ENCODE results near the gene SCN10A.

The SCN10A gene

GRCh38 chr3:38721207-38721772 is 94.7 kb downstream of the SCN10A start:
- DNase-seq: no peak

DNA sequence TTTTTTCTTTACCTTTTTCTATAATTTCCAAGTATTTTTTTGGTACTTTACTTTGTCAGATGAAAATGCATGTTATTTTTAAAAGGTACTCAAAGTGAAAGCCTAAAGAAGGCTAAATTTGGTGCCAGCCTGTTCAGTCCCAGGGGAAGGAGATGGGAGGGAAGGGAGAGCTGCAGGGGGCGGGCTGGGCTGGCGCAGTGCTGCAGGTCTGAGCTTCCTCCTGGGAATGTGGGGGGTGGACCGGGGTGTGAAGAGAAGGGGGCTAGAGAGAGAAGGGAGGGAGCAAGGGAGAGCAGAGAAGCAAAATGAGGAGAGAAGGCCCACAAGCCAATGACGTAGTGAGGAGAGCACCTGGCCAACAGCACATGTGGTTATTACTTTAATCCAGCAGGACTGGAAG is 95.6 kb downstream of the SCN10A start:
- no peak for DNase-seq

DNA sequence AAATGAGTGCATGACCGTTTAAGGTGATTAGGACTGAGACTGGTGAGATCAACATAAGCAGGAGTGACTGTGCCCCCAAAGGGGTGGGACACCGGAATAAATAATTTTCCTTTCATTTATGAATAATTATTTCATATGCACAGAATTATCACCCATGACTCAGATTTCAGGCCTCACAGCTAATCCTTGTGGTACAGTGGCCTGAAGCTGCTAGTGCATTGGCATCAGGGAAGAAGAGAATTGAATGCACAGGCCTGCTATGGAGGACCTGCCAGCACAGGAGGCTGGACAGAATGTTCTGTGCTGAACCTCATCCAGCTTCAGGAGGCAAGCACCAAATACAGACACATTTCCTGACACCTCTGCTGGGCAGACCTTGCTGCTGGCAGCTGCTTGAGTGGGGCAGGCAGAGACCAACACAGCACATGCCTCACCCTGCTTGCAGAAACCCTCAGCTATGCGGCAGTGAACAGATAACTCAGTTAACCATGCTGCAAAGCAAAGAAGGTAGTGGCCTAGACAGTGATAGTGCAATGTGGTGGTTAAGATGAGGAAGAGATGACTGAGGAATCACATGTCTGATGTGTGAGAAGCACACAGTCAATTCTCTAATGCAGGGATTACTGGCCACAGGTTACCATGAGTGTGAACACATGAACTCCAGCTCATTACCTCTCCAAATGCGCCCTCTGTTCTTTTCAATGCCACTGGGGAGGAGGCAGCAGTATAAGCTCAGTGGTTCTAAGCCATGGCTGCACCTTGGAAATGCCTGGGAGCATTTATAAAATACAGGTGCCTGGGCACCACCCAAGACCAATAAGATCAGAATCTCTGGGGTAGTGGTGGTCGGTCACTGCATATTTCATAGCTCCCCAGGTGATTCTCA is 98.4 kb downstream of the SCN10A start:
- DNase-seq: no peak

DNA sequence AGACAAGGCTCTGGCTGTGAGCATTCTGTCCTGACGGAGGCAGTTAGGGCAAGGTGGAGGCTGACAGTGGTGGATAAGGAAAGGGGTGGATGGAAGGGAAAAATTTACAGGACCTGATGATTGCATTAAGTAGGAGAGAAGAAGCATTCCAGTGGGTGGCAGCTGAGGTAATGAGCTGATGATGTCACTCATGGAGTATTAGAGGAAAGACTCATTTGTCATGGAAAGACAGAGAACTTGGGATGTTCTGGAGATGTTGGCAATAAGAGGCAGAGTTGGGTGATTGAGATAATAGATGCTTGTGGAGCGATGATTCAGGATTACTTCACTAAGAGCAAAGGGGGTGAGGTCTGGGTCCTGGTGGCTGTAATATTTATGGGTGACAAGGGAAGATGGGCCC is 102.9 kb downstream of the SCN10A start:
- DNase-seq: no peak

DNA sequence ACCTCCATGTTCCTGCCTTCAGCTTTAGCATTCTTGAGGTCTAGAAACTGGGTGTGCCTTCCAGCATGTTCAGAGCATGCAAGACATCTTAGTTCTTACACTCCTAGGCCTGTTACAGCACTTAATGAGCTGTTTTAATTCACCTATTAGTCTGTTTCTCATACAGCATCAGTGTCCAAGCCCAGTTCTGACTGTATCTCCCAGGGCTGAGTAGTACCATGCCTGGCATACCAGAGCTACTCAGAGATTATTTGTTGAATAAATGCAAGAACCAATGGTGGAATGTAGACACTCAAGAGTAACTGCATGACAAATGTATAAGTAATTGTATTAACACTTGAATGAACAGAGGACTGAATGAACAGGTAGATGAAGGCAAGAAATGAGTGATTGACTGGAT is 104.7 kb downstream of the SCN10A start:
- no peak for DNase-seq

DNA sequence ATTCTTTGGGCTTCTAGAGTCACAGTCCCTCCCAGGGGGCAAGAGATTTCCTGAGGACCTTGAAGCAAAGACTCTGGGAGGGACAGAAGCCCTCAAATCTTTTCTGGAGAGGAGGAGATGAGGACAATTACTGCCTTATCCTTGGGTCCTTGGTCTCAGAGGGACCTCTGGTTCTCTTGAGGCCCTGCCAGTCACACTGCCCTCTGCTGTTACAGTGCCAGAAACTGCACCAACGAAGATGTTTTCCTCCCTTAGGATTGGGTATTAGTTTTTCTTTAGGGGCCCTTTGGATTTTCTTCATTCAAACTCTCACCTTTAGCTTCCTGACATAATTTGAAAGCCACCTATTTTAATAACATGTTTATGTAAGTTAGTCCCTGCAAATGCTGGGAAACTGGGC is 108.3 kb downstream of the SCN10A start:
- DNase-seq: no peak

- DNase-seq: no peak
These were observed 109.1 kb downstream of the SCN10A start for GRCh38 chr3:38706961-38707360.

GRCh38 chr3:38702231-38702630 is 113.8 kb downstream of the SCN10A start:
- DNase-seq: no peak

DNA sequence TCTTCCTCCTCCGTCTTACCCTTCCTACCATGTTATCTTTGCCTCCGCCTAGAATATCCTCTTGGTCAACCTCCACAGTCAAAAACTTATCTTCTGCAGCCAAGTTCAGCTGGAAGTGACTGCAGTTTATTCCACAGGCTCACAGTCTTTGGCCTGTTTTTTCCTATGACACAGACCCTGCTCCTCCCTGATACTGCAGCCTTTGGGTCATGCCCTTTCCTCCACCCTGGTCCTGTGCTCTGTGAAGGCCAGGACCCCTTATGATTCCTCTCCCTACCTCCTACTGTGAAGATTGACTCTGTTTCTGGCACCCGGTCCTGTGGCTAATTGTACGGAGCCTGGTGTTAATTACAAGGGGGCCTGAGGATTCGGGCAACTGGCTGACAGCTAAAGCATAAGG is 117.3 kb downstream of the SCN10A start:
- no peak for DNase-seq

GRCh38 chr3:38698061-38698460 is 118.0 kb downstream of the SCN10A start:
- DNase-seq: no peak

GRCh38 chr3:38696034-38696433 is 120.0 kb downstream of the SCN10A start:
- no peak for DNase-seq

GRCh38 chr3:38690185-38690584 is 125.8 kb downstream of the SCN10A start:
- DNase-seq: no peak

DNA sequence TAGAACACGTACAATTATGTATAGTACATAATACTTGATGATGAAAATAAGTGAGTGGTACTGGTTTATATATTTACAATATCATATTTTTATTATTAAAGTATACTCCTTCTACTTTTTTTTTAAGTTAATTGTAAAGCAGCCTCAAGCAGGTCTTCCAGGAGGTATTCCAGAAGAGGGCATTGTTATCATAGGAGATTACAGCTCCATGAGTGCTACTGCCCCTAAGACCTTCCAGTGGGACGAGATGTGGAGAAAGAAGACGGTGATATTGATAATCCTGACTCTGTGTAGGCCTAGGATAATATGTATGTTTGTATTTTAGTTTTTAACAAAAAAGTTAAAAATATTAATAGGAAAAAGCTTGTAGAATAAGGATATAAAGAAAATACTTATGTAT is 126.2 kb downstream of the SCN10A start:
- DNase-seq: no peak

DNA sequence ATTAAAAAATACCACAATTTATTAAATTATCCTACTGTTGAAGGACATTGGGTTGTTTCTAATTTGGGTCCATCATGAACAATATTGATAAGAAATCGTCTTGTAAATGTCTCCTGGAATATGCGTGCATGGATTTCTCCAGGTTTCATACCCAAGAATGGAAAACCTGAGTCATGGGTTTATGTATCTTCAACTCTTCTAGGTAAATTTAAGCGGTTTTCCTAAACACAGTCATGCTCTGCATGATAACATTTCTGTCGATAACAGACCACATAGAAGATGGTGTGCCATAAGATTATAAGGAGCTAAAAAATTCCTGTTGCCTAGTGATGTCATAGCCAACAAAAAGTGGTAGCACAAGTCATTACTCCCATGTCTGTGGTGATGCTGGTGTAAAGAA is 126.7 kb downstream of the SCN10A start:
- no peak for DNase-seq

- no peak for DNase-seq
These were observed 128.7 kb downstream of the SCN10A start for GRCh38 chr3:38687321-38687720.

- DNase-seq: no peak
These were observed 131.5 kb downstream of the SCN10A start for GRCh38 chr3:38684546-38684945.

GRCh38 chr3:38669668-38670067 is 146.3 kb downstream of the SCN10A start:
- no peak for DNase-seq

DNA sequence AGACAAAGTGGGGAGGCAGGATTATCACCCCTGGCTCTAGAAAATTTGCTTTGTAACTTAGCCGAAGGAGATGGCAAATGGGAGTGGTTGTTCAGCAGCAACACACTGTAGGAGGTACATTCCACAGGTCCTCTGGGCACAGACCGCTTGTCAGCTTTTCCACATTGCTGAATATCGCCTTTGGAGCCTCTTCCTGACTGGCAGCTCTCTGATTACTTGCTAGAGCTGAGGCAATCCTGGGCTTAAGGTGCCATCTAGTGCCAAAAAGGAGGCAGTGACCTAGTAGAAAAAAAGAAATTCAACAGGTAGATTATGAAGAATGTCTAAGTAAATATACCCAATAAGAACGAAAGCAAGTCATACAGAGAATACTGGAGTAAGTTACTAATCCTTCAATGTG is 153.5 kb downstream of the SCN10A start:
- no peak for DNase-seq

DNA sequence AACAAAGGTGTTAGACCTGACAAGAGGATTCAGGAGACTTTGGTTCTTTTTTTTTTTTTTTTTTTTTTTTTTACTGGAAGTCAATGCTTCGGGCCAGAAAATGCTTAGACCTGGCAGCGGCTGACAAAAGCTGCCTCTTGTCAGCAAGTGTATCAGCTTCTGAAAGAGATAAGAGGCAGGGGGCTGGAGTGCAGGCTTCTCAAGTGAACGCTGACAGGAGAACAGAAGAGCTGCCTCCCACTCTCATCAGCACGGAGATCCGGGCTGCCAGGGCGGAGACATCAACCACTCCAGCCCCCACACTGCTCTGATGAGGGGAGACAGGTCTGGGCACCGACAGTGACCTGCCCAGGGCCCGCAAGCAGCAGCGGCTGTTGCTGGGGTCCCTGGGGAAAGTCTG is 157.2 kb downstream of the SCN10A start:
- no peak for DNase-seq

GRCh38 chr3:38657369-38657768 is 158.6 kb downstream of the SCN10A start:
- DNase-seq: no peak

DNA sequence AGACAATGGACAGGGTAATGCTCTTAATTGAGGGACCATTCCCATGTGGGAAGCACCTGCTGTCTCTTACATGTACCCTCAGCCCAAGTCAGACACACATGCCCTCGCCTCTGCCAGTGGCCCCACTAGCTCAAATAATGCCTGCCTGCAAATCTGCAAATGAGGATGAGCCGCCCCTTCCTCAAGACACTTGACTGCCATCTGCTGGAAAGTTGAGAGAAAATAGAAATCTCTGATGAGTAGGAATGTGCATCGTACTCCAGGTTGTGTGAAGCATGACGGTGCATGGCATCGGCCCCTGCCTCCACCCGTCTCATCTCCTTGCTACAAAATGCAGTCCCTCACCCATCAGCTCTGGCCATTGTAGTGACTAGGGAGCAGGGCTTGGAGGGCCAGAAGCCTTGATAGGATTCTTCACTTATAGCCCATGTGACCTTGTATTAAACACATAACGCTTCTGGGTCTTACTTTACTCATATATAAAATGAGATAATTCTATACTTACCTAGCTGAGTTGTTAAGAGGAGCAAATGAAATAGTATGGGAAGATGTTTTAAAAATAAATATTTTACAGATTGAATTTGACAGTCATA is 160.2 kb downstream of the SCN10A start:
- peak in 1 of 56 donors; percentile 14 for DNase-seq

GRCh38 chr3:38653685-38654537 is 162.1 kb downstream of the SCN10A start:
- DNase-seq: no peak
